H1 (cell line): ENCODE results near the gene RND3. TPM values are rescaled to one million over a fixed set of nuclear protein-coding genes. Genes with fewer than 3 reads are reported as not detected.

Source experiments
- CTCF ChIA-PET: fragments of 300-600 bp; sonication (Branson Sonifier 250); formaldehyde crosslinking; loops from one replicate; lab custom pipeline; 2021; ENCODE audit not compliant: partially characterized antibody; lab: Charles Lee
- POLR2A ChIA-PET: fragments of 300-600 bp; sonication (Branson Sonifier 250); formaldehyde crosslinking; loops from one replicate; lab custom pipeline; 2021; ENCODE audit warnings: inconsistent platforms; ENCODE audit not compliant: partially characterized antibody; lab: Charles Lee
- DNase-seq, 2 experiments: peaks; one replicate each; pipeline versions ENCODE4 v3.0.0 to v3.0.0-alpha.2; 2010 to 2022; ENCODE audit warnings: low spot score in 2 of 2, low read depth in 1 of 2, mixed read lengths in 1 of 2
- FAIRE-seq: peaks from 2 replicates; lab custom pipeline; 2011; peaks lifted over from hg19 to GRCh38; lab: Jason Lieb, UNC
- H2AFZ ChIP-seq: 2 replicates; pipeline ENCODE4 v1.8.1; 2012; ENCODE audit warnings: low read length, inconsistent platforms
- H2AK5ac ChIP-seq: 2 replicates; pipeline ENCODE4 v1.6.1; 2013; ENCODE audit warnings: low read depth, low read length
- H2BK120ac ChIP-seq: replicated peaks from 2 replicates; pipeline ENCODE3; 2013; ENCODE audit warnings: low read depth, low read length, inconsistent platforms
- H2BK12ac ChIP-seq: 2 replicates; pipeline ENCODE4 v1.6.1; 2013; ENCODE audit warnings: low read depth, low read length
- H2BK15ac ChIP-seq: 2 replicates; pipeline ENCODE4 v1.6.1; 2013; ENCODE audit warnings: low read length
- H2BK20ac ChIP-seq: 2 replicates; pipeline ENCODE4 v1.6.1; 2013; ENCODE audit warnings: low read length
- H2BK5ac ChIP-seq: 2 replicates; pipeline ENCODE4 v1.6.1; 2013; ENCODE audit warnings: low read depth, low read length
- H3K14ac ChIP-seq: 2 replicates; pipeline ENCODE4 v1.6.1; 2013; ENCODE audit warnings: inconsistent platforms; ENCODE audit not compliant: insufficient read length
- H3K18ac ChIP-seq: 2 replicates; pipeline ENCODE4 v1.6.1; 2013; ENCODE audit warnings: low read length; ENCODE audit errors: extremely low read depth
- H3K23ac ChIP-seq: 2 replicates; pipeline ENCODE4 v1.6.1; 2013; ENCODE audit warnings: inconsistent platforms; ENCODE audit not compliant: insufficient read length
- H3K23me2 ChIP-seq: 2 replicates; pipeline ENCODE4 v1.6.1; 2013; ENCODE audit warnings: low read depth, low read length
- H3K27ac ChIP-seq: 2 replicates; pipeline ENCODE4 v1.6.1; 2011; ENCODE audit warnings: low read depth, low read length, inconsistent platforms
- H3K27me3 ChIP-seq, 4 experiments: replicated peaks in 1 of 4; 1 replicate in 1 of 4; 2 replicates in 3 of 4; pipeline versions ENCODE4 v1.6.1 to v1.8.1; 2011 to 2013; ENCODE audit warnings: low read length in 3 of 4, mild to moderate bottlenecking in 3 of 4, inconsistent platforms in 2 of 4, mixed read lengths in 2 of 4, moderate library complexity in 1 of 4; ENCODE audit not compliant: control insufficient read depth in 3 of 4, insufficient read depth in 3 of 4; ENCODE audit errors: extremely low read depth in 1 of 4
- H3K36me3 ChIP-seq, 4 experiments: 2 replicates each; pipeline versions ENCODE4 v1.6.1 to v1.8.1; 2011 to 2013; ENCODE audit warnings: mild to moderate bottlenecking in 4 of 4, low read length in 3 of 4, moderate library complexity in 2 of 4, control low read depth in 1 of 4, inconsistent platforms in 1 of 4; ENCODE audit not compliant: insufficient read depth in 4 of 4, control insufficient read depth in 2 of 4
- H3K4ac ChIP-seq: replicated peaks from 2 replicates; pipeline ENCODE3; 2013; ENCODE audit warnings: low read length, low read depth, mixed read lengths, inconsistent platforms; ENCODE audit not compliant: insufficient read length
- H3K4me1 ChIP-seq, 4 experiments: replicated peaks in 1 of 4; 1 replicate in 1 of 4; 2 replicates in 3 of 4; pipeline versions ENCODE4 v1.6.1 to v1.8.1; 2011 to 2013; ENCODE audit warnings: low read length in 3 of 4, inconsistent platforms in 2 of 4, mixed read lengths in 1 of 4; ENCODE audit not compliant: insufficient read depth in 4 of 4, control insufficient read depth in 3 of 4
- H3K4me2 ChIP-seq, 2 experiments: 2 replicates each; pipeline versions ENCODE4 v1.6.1 to v1.8.1; 2011 to 2013; ENCODE audit warnings: low read depth in 2 of 2, low read length in 2 of 2, control low read depth in 1 of 2, inconsistent platforms in 1 of 2, mild to moderate bottlenecking in 1 of 2; ENCODE audit not compliant: insufficient read depth in 1 of 2
- H3K4me3 ChIP-seq, 4 experiments: fragments of 200-600, 300-600 bp in 1 of 4; sonication (generic), shearing (Covaris generic), sonication (Bioruptor Twin) in 1 of 4; 2 replicates each; pipeline versions ENCODE4 v1.5.1 to v1.8.1; 2011 to 2016; ENCODE audit warnings: low read length in 4 of 4, low read depth in 3 of 4, control low read depth in 2 of 4, inconsistent platforms in 2 of 4, mild to moderate bottlenecking in 2 of 4, mixed read lengths in 1 of 4, moderate library complexity in 1 of 4; ENCODE audit not compliant: insufficient read depth in 2 of 4; ENCODE audit errors: extremely low read depth in 1 of 4
- H3K56ac ChIP-seq: replicated peaks from 2 replicates; pipeline ENCODE3; 2013; ENCODE audit warnings: low read depth, mild to moderate bottlenecking, mixed read lengths, low read length, inconsistent platforms; ENCODE audit not compliant: insufficient read length
- H3K79me1 ChIP-seq: 2 replicates; pipeline ENCODE4 v1.6.1; 2013; ENCODE audit warnings: low read depth, low read length, control low read depth
- H3K79me2 ChIP-seq, 2 experiments: 2 replicates each; pipeline versions ENCODE4 v1.6.1 to v1.8.1; 2012 to 2013; ENCODE audit warnings: low read length in 2 of 2, mild to moderate bottlenecking in 2 of 2, inconsistent platforms in 1 of 2; ENCODE audit not compliant: insufficient read depth in 2 of 2, control insufficient read depth in 1 of 2
- H3K9ac ChIP-seq, 4 experiments: replicated peaks in 1 of 4; 1 replicate in 1 of 4; 2 replicates in 3 of 4; pipeline versions ENCODE4 v1.6.1 to v1.8.1; 2011 to 2013; ENCODE audit warnings: low read depth in 3 of 4, low read length in 3 of 4, control low read depth in 2 of 4, mild to moderate bottlenecking in 2 of 4, moderate library complexity in 2 of 4, inconsistent platforms in 1 of 4; ENCODE audit errors: extremely low read depth in 1 of 4
- H3K9me3 ChIP-seq, 2 experiments: 2 replicates each; pipeline versions ENCODE4 v1.6.1 to v1.8.1; 2012 to 2013; ENCODE audit warnings: mild to moderate bottlenecking in 2 of 2, moderate library complexity in 2 of 2, control low read depth in 1 of 2, inconsistent platforms in 1 of 2, low read depth in 1 of 2, low read length in 1 of 2, mixed read lengths in 1 of 2; ENCODE audit not compliant: insufficient read depth in 2 of 2
- H4K20me1 ChIP-seq, 2 experiments: replicated peaks in 1 of 2; 2 replicates each; pipeline versions ENCODE3 to v1.8.1; 2011 to 2013; ENCODE audit warnings: inconsistent platforms in 2 of 2, low read length in 2 of 2, mild to moderate bottlenecking in 1 of 2; ENCODE audit not compliant: insufficient read depth in 2 of 2, control insufficient read depth in 1 of 2
- H4K5ac ChIP-seq: 2 replicates; pipeline ENCODE4 v1.6.1; 2013; ENCODE audit warnings: low read length, low read depth, mixed read lengths, inconsistent platforms; ENCODE audit not compliant: insufficient read length
- H4K8ac ChIP-seq: 2 replicates; pipeline ENCODE4 v1.8.0; 2013; ENCODE audit warnings: mild to moderate bottlenecking, moderate library complexity, low read length, inconsistent platforms; ENCODE audit not compliant: insufficient read depth; ENCODE audit errors: extremely low read depth
- H4K91ac ChIP-seq: replicated peaks from 2 replicates; pipeline ENCODE3; 2013; ENCODE audit warnings: low read length, mixed read lengths, inconsistent platforms; ENCODE audit not compliant: insufficient read length
- BCL11A ChIP-seq, 2 experiments: IDR thresholded peaks; one replicate each; pipeline ENCODE4 v1.6.1; 2011; ENCODE audit warnings: low read depth in 2 of 2, low read length in 2 of 2, mild to moderate bottlenecking in 2 of 2
- BRCA1 ChIP-seq: IDR thresholded peaks from 2 replicates; pipeline ENCODE4 v1.6.1; 2012; ENCODE audit warnings: low read depth, low read length, improper control_type of control experiment
- CHD2 ChIP-seq: IDR thresholded peaks from 2 replicates; pipeline ENCODE4 v1.6.1; 2012; ENCODE audit warnings: low read length, improper control_type of control experiment
- E2F6 ChIP-seq: IDR thresholded peaks from 2 replicates; pipeline ENCODE4 v1.6.1; 2012; ENCODE audit warnings: inconsistent platforms
- FOSL1 ChIP-seq: IDR thresholded peaks from 2 replicates; pipeline ENCODE4 v1.6.1; 2011; ENCODE audit warnings: mild to moderate bottlenecking, low read depth, low read length, moderate library complexity; ENCODE audit not compliant: insufficient read depth
- GABPA ChIP-seq: IDR thresholded peaks from 2 replicates; pipeline ENCODE4 v1.6.1; 2011; ENCODE audit warnings: mild to moderate bottlenecking, low read length, moderate library complexity, borderline replicate concordance; ENCODE audit not compliant: insufficient read depth
- KDM5A ChIP-seq: fragments of 200-600 bp; IDR thresholded peaks from 2 replicates; pipeline ENCODE4 v1.7.1; 2012; ENCODE audit warnings: mild to moderate bottlenecking, low read length, inconsistent platforms, mixed read lengths
- POU5F1 ChIP-seq: IDR thresholded peaks from 2 replicates; pipeline ENCODE4 v1.6.1; 2011; ENCODE audit warnings: low read depth, mild to moderate bottlenecking, low read length, moderate library complexity
- RAD21 ChIP-seq, 2 experiments: IDR thresholded peaks in 1 of 2; conservative IDR thresholded peaks in 1 of 2; 2 replicates each; pipeline ENCODE4 v1.6.1; 2011; ENCODE audit warnings: low read depth in 2 of 2, low read length in 2 of 2, improper control_type of control experiment in 1 of 2, inconsistent platforms in 1 of 2, mild to moderate bottlenecking in 1 of 2, moderate library complexity in 1 of 2
- RFX5 ChIP-seq: IDR thresholded peaks from 2 replicates; pipeline ENCODE4 v1.6.1; 2011; ENCODE audit warnings: low read depth, low read length, improper control_type of control experiment, borderline replicate concordance
- SRF ChIP-seq: IDR thresholded peaks from 2 replicates; pipeline ENCODE4 v1.6.1; 2011; ENCODE audit warnings: mild to moderate bottlenecking, low read depth, low read length, moderate library complexity
- TBP ChIP-seq: IDR thresholded peaks from 2 replicates; pipeline ENCODE4 v1.6.1; 2011; ENCODE audit warnings: low read depth, low read length, improper control_type of control experiment
- WGBS, 2 experiments: shearing (Covaris generic) in 1 of 2; methylation state at CpG; one replicate each; pipeline versions ENCODE4 v1.1.6 to v1.1.7; 2013 to 2015; ENCODE audit warnings: low lambda C conversion rate in 2 of 2, mixed read lengths in 2 of 2, inconsistent platforms in 1 of 2, low coverage in 1 of 2, missing lambda C conversion rate in 1 of 2; ENCODE audit not compliant: insufficient replicate concordance in 2 of 2, insufficient coverage in 1 of 2, insufficient read length in 1 of 2; ENCODE audit errors: extremely low coverage in 1 of 2, missing lambda C conversion rate in 1 of 2; 5-methylcytosine and 5-hydroxymethylcytosine counted together
- polyA plus RNA-seq, 7 experiments: library from polyadenylated mRNA; depleted of rRNA in 3 of 7; stranded (reverse) in 5 of 7; unstranded in 2 of 7; fragments of >200 nt in 5 of 7; fragments of 200-250 nt in 2 of 7; gene quantifications; 1 replicate in 5 of 7; 2 replicates in 1 of 7; 4 replicates in 1 of 7; pipeline versions ENCODE4 v1.2.1 to v1.2.3, GENCODE V29; 2011 to 2013; ENCODE audit warnings: missing spikeins in 2 of 7, mixed read lengths in 2 of 7
- total RNA-seq: library from RNA; stranded (reverse); fragmentation: NEBNext Ultra II Directional; extraction: Animal tissue kit (Norgen Biotek cat#: 25700); gene quantifications from 2 replicates; pipeline ENCODE4 v1.2.1, GENCODE V29; 2021

Gene RND3
- total and polyA plus RNA-seq, 2 of the 8 experiments (the other 6 are each of a cell fraction or from before 2014, with no cell fraction given): 12.2 to 25.6 TPM

- FAIRE-seq (no peak), DNase-seq (no peak)
- Histone ChIP-seq H3K4ac (no peak overlapping the region), H3K14ac (no peak overlapping the region), H2BK20ac (no peak overlapping the region), H4K20me1 (peaks cover 12 to 21% of the 10 kb centered on the region in 2 experiments), H3K18ac (no peak overlapping the region), H2AFZ (no peak overlapping the region), H3K27ac (no peak overlapping the region), H3K36me3 (peaks cover 2 to 53% (median 40%) of the 10 kb centered on the region in 4 experiments; a peak in 7 of 8 replicates), H2AK5ac (no peak overlapping the region), H3K9me3 (no peaks in the 10 kb centered on the region), H3K56ac (no peak overlapping the region), H3K4me3 (no peak overlapping the region), H2BK15ac (no peak overlapping the region), H3K4me2 (no peak overlapping the region), H3K4me1 (peaks cover 0 to 9% (median 6%) of the 10 kb centered on the region in 4 experiments; a peak in 6 of 7 replicates), H3K79me2 (peaks cover 4 to 66% of the 10 kb centered on the region in 2 experiments), H4K8ac (no peak overlapping the region), H3K27me3 (no peaks in the 10 kb centered on the region), H3K9ac (no peak overlapping the region), H3K23ac (no peak overlapping the region), H3K79me1 (peaks cover 6% of the 10 kb centered on the region), H3K23me2 (no peaks in the 10 kb centered on the region), H2BK5ac (no peak overlapping the region), H4K91ac (no peak overlapping the region), H2BK120ac (no peak overlapping the region), H2BK12ac (no peak overlapping the region), H4K5ac (no peak overlapping the region)
- ChIA-PET CTCF (interaction anchor here (0.7 to 1.6 kb wide), 3 partner anchors 10 to 876 kb away, joined by 3 read pairs; no protein-coding TSS in a partner anchor), POLR2A (interaction anchor here (2.3 kb wide), 1 partner anchor 10 kb away, joined by 10 read pairs; no protein-coding TSS in a partner anchor)
- 98% methylated on average over 4 of the region's 4 CpGs; no CpG with 5 or more reads in 1 of the 2 experiments for WGBS, 2 experiments
- TF ChIP-seq SRF: no peak
- no peak for TF ChIP-seq BCL11A (IDR thresholded peaks at IDR 0.05; ENCODE audit: low read depth in 2 of 2, low read length in 2 of 2)
- no peak for TF ChIP-seq RFX5
- TF ChIP-seq FOSL1: no peak
- TF ChIP-seq RAD21 (IDR thresholded peaks at IDR 0.05 in 1 of 2, conservative IDR thresholded peaks at IDR 0.05 in 1 of 2; ENCODE audit: low read depth in 2 of 2, low read length in 2 of 2): no peak
- no peak for TF ChIP-seq TBP
- no peak for TF ChIP-seq E2F6
- TF ChIP-seq CHD2: no peak
- TF ChIP-seq POU5F1: no peak
- no peak for TF ChIP-seq GABPA
- no peak for TF ChIP-seq KDM5A
- no peak for TF ChIP-seq BRCA1
These were observed 13.0 kb downstream of the RND3 start for GRCh38 chr2:150474326-150475074.
